Stomach (tissue), 9 donors: ENCODE data around the gene YIF1B. TPM values are rescaled to one million over a fixed set of nuclear protein-coding genes. Genes with fewer than 3 reads are reported as not detected.
A peak's percentile ranks its signal among the peaks of the same experiment; 100 is the strongest.

Experiments used
- DNase-seq, 2 donors: peaks; one replicate each; pipeline versions ENCODE4 v3.0.0 to v3.0.0-alpha.2; 2013 to 2019
- H3K27ac ChIP-seq, 5 donors: fragments of 200-600 bp in 4 of 5; sonication (generic) in 4 of 5; one replicate each; pipeline ENCODE4 v1.5.1; 2013 to 2019; ENCODE audit warnings: mild to moderate bottlenecking in 1 of 5, moderate library complexity in 1 of 5
- H3K27me3 ChIP-seq, 3 donors: fragments of 200-600 bp; sonication (generic); one replicate each; pipeline ENCODE4 v1.5.1; 2017 to 2019; ENCODE audit warnings: mixed run types in 1 of 3
- H3K36me3 ChIP-seq, 4 donors: fragments of 200-600 bp; sonication (generic); 1 replicate in 3 of 4; 2 replicates in 1 of 4; pipeline ENCODE4 v1.5.1; 2016 to 2019
- H3K4me1 ChIP-seq, 4 donors: fragments of 200-600 bp; sonication (generic); one replicate each; pipeline ENCODE4 v1.5.1; 2016 to 2019
- H3K4me3 ChIP-seq, 4 donors: fragments of 200-600 bp; sonication (generic) in 3 of 4; one replicate each; pipeline ENCODE4 v1.5.1; 2016 to 2019; ENCODE audit warnings: mild to moderate bottlenecking in 1 of 4
- H3K9me3 ChIP-seq, 4 donors: fragments of 200-600 bp; sonication (generic); one replicate each; pipeline ENCODE4 v1.5.1; 2016 to 2019
- CTCF ChIP-seq, 7 experiments: fragments of 450-650 bp in 4 of 7; fragments of 200-600 bp in 3 of 7; sonication (generic) in 3 of 7; IDR thresholded peaks; one replicate each; pipeline ENCODE4 v1.5.1; 2016 to 2019; ENCODE audit warnings: antibody characterized with exemption in 7 of 7, control low read depth in 2 of 7, mild to moderate bottlenecking in 1 of 7
- EP300 ChIP-seq: sonication (generic); formaldehyde crosslinking; IDR thresholded peaks from one replicate; pipeline ENCODE4 v1.6.1; 2017; ENCODE audit warnings: antibody characterized with exemption
- POLR2A ChIP-seq, 4 donors: fragments of 450-650 bp; IDR thresholded peaks; one replicate each; pipeline ENCODE4 v1.6.1; 2016; ENCODE audit warnings: antibody characterized with exemption in 4 of 4, control low read depth in 2 of 4, mild to moderate bottlenecking in 1 of 4, moderate library complexity in 1 of 4
- POLR2AphosphoS5 ChIP-seq, 3 donors: sonication (generic); formaldehyde crosslinking; IDR thresholded peaks; one replicate each; pipeline ENCODE4 v1.6.1; 2016; ENCODE audit warnings: antibody characterized with exemption in 3 of 3
- WGBS, 5 donors: extraction: QIAGEN DNeasy Blood & Tissue Kit in 3 of 5; methylation state at CpG; one replicate each; pipeline versions ENCODE4 v1.1.5 to v1.1.7; 2013 to 2018; 5-methylcytosine and 5-hydroxymethylcytosine counted together
- intact Hi-C: fragments of 100-400 bp; cut with DNase I; formaldehyde crosslinking; loops from one replicate; pipeline ENCODE4 v1.15.1; 2023; ENCODE audit warnings: low total_unique reads
- polyA plus RNA-seq, 3 donors: library from polyadenylated mRNA; stranded (reverse); fragments of 200-250 nt; gene quantifications; one replicate each; pipeline ENCODE4 v1.2.3, GENCODE V29; 2013
- total RNA-seq, 5 donors: library from RNA; depleted of rRNA; stranded (reverse); fragments of >200 nt; gene quantifications; one replicate each; pipeline versions ENCODE4 v1.1.0 to v1.2.3, GENCODE V29; 2014 to 2016
- donor health status: healthy with polysubstance abuse.
- donor health status: Bipolar disorder and iron deficiency.
- donor health status: healthy.

YIF1B gene
- total and polyA plus RNA-seq, 8 donors = 4.7 to 30.4 (median 15.7) TPM

- H3K27me3 ChIP-seq = no peaks in the 10 kb centered on the region
- H3K9me3 ChIP-seq = no peaks in the 10 kb centered on the region
- TF ChIP-seq POLR2A (IDR thresholded peaks at IDR 0.05) (no peak), EP300 (no peak), CTCF (IDR thresholded peaks at IDR 0.05) (no peak), POLR2AphosphoS5 (IDR thresholded peaks at IDR 0.05) (no peak)
- H3K4me3 ChIP-seq = no peak overlapping the region
- intact Hi-C loops = no loop called here
- H3K4me1 ChIP-seq = peaks cover 4 to 21% (median 12%) of the 10 kb centered on the region in 4 donors
- H3K36me3 ChIP-seq = peaks cover 0 to 53% (median 48%) of the 10 kb centered on the region in 4 donors
- WGBS, 5 donors = 89 to 96% (median 93%) methylated on average over 3 of the region's 3 CpGs
- no peak overlapping the region for H3K27ac ChIP-seq
- DNase-seq = no peak
Observed at GRCh38 chr19:38306236-38306635, 9.5 kb downstream of the YIF1B start.

GRCh38 chr19:38304866-38305429, 10.8 kb downstream of the YIF1B start:
- intact Hi-C loops = no loop called here
- DNase-seq = peak; percentile 93 to 97
- no peaks in the 10 kb centered on the region for H3K27me3 ChIP-seq
- H3K4me3 ChIP-seq = peak overlapping the region; percentile 31 to 46 (median 32)
- peaks cover 4 to 23% (median 16%) of the 10 kb centered on the region in 4 donors for H3K4me1 ChIP-seq
- H3K27ac ChIP-seq = peak overlapping the region; percentile 83 to 94 (median 86)
- no peak for TF ChIP-seq CTCF (IDR thresholded peaks at IDR 0.05)
- TF ChIP-seq POLR2A (IDR thresholded peaks at IDR 0.05) = peak in 1 of 4 donors; percentile 81
- peak; percentile 37 to 92 (median 92) for TF ChIP-seq POLR2AphosphoS5 (IDR thresholded peaks at IDR 0.05)
- no peak for TF ChIP-seq EP300
- no peaks in the 10 kb centered on the region for H3K9me3 ChIP-seq
- WGBS, 5 donors = 21 to 55% (median 32%) methylated on average over 15 to 29 of the region's 29 CpGs
- H3K36me3 ChIP-seq = peaks cover 0 to 52% (median 47%) of the 10 kb centered on the region in 4 donors

GRCh38 chr19:38304352-38304865, 11.3 kb downstream of the YIF1B start:
- H3K4me3 ChIP-seq = peak overlapping the region; percentile 26 to 46 (median 32)
- intact Hi-C loops = no loop called here
- DNase-seq = no peak
- no peaks in the 10 kb centered on the region for H3K27me3 ChIP-seq
- H3K27ac ChIP-seq = peak overlapping the region; percentile 83 to 94 (median 86)
- peaks cover 0 to 51% (median 44%) of the 10 kb centered on the region in 4 donors for H3K36me3 ChIP-seq
- TF ChIP-seq CTCF (IDR thresholded peaks at IDR 0.05) (no peak), EP300 (no peak), POLR2A (IDR thresholded peaks at IDR 0.05) (no peak), POLR2AphosphoS5 (IDR thresholded peaks at IDR 0.05) (no peak)
- H3K4me1 ChIP-seq = peaks cover 4 to 28% (median 18%) of the 10 kb centered on the region in 4 donors
- no peaks in the 10 kb centered on the region for H3K9me3 ChIP-seq
- WGBS, 5 donors = 28 to 60% (median 40%) methylated on average over 6 to 27 of the region's 27 CpGs

GRCh38 chr19:38303517-38304351, 12.0 kb downstream of the YIF1B start, which contains the start of gene C19orf33:
Gene C19orf33, plus strand, starts transcription at chr19:38304251. Its CDS starts 11 bp downstream, at chr19:38304262.
- H3K4me1 ChIP-seq = peaks cover 11 to 33% (median 21%) of the 10 kb centered on the region in 4 donors
- no peaks in the 10 kb centered on the region for H3K27me3 ChIP-seq
- DNase-seq = peak; percentile 88 to 94
- intact Hi-C loops = no loop called here
- peaks cover 0 to 44% (median 37%) of the 10 kb centered on the region in 4 donors for H3K36me3 ChIP-seq
- H3K9me3 ChIP-seq = no peaks in the 10 kb centered on the region
- peak within 1 kb of the TSS; percentile 83 to 94 (median 86) for H3K27ac ChIP-seq
- H3K4me3 ChIP-seq = peak within 1 kb of the TSS; percentile 31 to 46 (median 32)
- no peak for TF ChIP-seq EP300
- TF ChIP-seq POLR2AphosphoS5 (IDR thresholded peaks at IDR 0.05) = peak in 2 of 3 donors; percentile 74 to 83
- TF ChIP-seq POLR2A (IDR thresholded peaks at IDR 0.05) = peak in 1 of 4 donors; percentile 32
- 22 to 66% (median 30%) methylated on average over 23 to 28 of the region's 28 CpGs for WGBS, 5 donors
